Metanephros (tissue), 1 donor: ENCODE results near the gene TSHZ3. TPM values are rescaled to one million over a fixed set of nuclear protein-coding genes. Genes with fewer than 3 reads are reported as not detected.

ENCODE experiments used
- total RNA-seq: library from RNA; depleted of rRNA; stranded (reverse); fragments of >200 nt; gene quantifications from one replicate; pipeline ENCODE4 v1.2.3, GENCODE V29; 2014

Gene TSHZ3, protein sequence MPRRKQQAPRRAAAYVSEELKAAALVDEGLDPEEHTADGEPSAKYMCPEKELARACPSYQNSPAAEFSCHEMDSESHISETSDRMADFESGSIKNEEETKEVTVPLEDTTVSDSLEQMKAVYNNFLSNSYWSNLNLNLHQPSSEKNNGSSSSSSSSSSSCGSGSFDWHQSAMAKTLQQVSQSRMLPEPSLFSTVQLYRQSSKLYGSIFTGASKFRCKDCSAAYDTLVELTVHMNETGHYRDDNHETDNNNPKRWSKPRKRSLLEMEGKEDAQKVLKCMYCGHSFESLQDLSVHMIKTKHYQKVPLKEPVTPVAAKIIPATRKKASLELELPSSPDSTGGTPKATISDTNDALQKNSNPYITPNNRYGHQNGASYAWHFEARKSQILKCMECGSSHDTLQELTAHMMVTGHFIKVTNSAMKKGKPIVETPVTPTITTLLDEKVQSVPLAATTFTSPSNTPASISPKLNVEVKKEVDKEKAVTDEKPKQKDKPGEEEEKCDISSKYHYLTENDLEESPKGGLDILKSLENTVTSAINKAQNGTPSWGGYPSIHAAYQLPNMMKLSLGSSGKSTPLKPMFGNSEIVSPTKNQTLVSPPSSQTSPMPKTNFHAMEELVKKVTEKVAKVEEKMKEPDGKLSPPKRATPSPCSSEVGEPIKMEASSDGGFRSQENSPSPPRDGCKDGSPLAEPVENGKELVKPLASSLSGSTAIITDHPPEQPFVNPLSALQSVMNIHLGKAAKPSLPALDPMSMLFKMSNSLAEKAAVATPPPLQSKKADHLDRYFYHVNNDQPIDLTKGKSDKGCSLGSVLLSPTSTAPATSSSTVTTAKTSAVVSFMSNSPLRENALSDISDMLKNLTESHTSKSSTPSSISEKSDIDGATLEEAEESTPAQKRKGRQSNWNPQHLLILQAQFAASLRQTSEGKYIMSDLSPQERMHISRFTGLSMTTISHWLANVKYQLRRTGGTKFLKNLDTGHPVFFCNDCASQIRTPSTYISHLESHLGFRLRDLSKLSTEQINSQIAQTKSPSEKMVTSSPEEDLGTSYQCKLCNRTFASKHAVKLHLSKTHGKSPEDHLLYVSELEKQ
- total RNA-seq, result 12.7 TPM

GRCh38 chr19:31349160-31349881, at the start of gene TSHZ3:
Gene TSHZ3, minus strand, starts transcription at chr19:31349436. Its CDS starts 217 bp downstream, at chr19:31349219.

